Activated gamma-delta T cell treated with Interleukin-2 at 50 U/mL for 16 hours (primary cell): ENCODE results near the gene C1QL1.

ENCODE experiments used
- DNase-seq: peaks from one replicate; pipeline ENCODE4 v3.0.0-alpha.2; 2020

C1QL1 gene

DNA sequence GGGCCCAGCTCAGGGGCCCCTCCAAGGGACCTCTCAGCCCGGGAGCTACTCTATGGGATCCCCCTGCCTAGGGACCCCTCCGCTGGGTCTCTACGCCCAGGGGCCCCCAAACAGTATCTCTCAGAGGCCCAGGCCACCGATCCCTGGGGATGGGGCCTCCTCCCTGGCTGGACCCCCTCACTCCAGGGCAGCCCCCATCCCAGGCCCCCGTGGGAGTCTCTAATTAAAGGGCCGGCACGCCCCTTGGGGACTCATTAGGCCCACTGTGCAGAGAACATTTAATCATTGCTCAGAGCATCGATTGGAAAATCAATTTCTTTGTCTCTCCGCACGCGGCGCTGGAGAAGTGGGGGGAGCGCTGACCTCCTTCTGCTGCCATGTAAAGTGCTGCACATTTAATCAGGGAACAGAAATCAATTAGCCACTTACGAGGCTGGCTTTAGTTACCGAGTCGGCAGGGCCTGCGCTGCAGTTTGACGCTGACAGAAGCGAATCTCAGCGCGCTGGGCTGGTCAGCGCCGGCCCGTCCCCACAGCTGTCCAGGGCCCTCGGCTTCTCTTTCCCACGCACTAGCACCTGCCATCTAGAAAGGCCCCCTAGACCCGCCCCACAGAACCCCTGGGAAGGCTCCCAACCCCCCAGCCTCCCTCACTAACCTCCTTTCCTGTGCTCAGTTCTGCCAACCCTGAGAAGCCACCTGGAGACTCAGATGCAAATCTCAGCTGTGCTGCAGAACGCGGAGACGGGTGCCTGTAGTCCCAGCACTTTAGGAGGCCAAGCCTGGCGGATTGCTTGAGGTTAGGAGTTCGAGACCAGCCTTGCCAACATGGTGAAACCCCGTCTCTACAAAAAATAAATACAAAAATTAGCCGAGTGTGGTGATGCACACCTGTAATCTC lies 20.2 kb upstream of the C1QL1 start:
- no peak for DNase-seq

- DNase-seq = no peak
Measured at GRCh38 chr17:44983563-44983962, 15.5 kb upstream of the C1QL1 start.

- no peak for DNase-seq
Measured at GRCh38 chr17:44982113-44982702, 14.1 kb upstream of the C1QL1 start.

DNA sequence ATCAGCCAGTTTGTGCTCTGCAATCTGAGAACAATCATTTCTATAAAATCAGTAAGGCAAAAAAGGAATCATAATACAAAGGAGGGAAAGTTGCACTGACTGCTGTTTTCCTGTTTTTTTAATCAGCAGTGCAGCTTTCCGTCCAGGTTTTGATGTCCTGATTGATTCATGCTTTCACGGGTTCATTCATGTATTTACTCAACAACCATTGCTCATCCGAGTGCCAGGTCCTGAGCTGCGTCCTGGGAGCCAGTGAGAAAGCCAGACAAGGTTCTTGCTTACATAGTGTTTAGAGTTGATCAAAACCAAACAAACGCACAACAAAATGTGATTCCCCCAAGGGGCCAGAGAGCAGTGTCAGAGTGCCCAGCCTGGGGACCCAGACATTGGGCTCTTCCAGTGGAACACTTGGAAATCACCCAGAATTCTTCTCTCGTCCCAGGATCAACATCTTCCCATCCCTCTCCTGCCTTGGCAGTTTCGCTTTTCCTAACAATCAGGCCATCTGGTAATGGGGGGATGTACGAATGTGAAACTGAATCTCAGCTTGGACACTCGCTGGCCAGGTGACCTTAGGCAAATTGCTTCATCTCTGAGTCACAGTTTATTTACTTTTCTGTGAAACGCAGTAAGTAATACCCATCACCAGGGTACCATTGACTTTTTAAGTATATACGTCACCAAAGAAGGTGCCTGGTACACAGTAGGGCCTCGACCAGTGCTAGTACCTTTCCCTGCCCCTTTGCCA lies 13.3 kb upstream of the C1QL1 start:
- no peak for DNase-seq

DNA sequence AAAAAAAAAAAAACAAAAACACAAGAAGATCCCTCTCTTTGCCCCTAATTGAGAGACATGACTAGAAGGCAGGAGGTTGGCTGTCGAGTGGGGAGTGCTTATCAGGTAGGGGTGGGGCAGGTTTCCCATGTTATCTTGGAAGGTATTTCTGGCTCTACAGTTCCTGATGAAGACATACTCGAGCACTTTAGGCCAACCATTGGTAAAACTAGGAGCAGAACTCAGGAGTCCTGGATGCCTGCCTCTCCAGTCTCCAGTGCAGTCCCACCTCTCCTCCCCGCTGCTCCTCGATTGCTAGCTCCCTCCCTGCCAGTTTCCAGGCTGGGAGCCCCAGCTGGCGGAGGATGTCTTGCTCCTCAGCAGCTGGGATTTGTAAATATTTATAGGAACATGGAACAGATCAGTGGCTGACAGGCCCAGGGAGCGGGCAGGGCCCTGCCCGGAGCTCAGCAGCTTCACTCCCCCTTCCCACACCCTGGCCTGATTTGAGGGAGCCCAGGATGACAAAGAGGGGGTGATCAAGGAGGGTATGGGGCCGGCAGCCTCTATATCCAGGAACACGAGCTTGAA lies 11.4 kb upstream of the C1QL1 start:
- DNase-seq = no peak

GRCh38 chr17:44978807-44979206 lies 10.7 kb upstream of the C1QL1 start:
- DNase-seq = no peak

GRCh38 chr17:44977814-44978550 lies 9.9 kb upstream of the C1QL1 start:
- DNase-seq = no peak

GRCh38 chr17:44977065-44977464 lies 9.0 kb upstream of the C1QL1 start:
- DNase-seq = no peak

GRCh38 chr17:44976206-44976605 lies 8.1 kb upstream of the C1QL1 start:
- DNase-seq = no peak

DNA sequence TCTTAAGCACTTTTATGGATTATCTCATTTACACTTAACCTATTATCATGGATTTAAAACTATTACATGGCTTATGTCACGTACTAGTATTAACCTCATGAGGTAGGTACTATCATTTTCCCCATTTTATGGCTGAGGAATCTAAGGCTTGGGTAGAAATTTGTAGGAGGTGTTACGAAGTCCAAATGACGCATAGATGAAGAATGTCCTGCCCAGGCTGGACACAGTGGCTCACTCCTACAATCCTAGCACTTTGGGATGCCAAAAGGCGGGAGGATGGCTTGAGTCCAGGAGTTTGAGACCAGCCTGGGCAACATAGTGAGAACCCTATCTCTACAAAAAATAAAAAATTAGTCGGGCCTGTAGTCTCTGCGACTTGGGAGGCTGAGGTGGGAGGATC lies 4.8 kb upstream of the C1QL1 start:
- DNase-seq = no peak

- DNase-seq = peak; percentile 17
Measured at GRCh38 chr17:44971776-44972483, 3.8 kb upstream of the C1QL1 start.

DNA sequence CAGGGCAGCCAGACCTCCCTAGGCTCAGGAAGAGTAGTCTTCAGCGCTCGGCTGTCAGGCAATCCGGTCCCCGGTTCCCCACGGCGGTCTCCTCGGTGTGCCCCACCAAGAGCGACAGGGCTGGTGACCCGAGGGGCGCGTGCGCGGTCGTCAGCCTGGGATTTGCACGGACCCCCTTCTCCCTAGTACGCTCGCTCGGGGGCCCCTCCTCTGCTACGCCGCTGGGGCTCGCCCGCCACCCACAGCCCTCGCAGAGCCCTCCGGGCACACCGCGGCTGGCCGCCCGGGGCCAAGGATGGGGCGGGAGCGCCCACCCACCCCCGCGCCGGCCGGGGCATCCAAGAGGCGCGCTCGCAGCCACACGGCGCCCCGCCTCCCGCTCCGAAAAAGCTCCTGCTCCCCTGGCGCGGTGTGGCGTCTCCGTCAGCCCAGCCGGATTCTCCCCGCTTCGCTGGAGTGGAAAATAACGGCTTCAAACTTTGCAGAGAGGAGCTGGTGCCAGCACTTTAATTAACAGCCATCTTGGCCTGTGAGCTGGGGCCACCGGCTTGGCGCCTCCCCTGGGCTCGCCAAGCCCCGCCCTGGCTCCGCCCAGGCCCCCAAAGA lies 2.1 kb upstream of the C1QL1 start:
- no peak for DNase-seq

- DNase-seq = no peak
Measured at GRCh38 chr17:44969144-44969780, 1.2 kb upstream of the C1QL1 start.

GRCh38 chr17:44967907-44968224 lies 237 bp downstream of the C1QL1 start:
- DNase-seq = no peak

- DNase-seq = no peak
Measured at GRCh38 chr17:44967026-44967906, 837 bp downstream of the C1QL1 start.

- DNase-seq = no peak
Measured at GRCh38 chr17:44966348-44967025, 1.6 kb downstream of the C1QL1 start.

- DNase-seq = no peak
Measured at GRCh38 chr17:44965481-44966234, 2.4 kb downstream of the C1QL1 start.

DNA sequence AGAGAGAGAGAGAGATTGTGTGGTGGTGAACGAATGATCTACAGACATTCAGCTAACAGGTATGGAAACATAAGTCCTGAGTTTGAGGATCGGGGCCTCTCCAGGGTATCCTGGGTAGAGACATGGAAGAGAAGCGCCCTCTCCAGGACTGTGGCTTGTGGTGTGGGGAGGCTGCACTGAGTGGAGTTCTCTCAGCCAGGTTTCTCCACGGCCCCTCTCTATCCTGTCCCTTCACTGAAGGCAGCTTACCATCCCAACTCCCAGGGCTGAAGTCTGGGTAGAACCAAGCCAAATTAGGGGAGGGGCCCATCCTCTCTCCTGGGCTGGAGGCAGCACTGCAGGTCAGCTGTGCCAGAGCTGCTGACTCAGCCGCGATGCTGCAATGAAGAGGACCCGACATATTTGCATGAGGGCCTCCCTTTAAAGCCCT lies 6.2 kb downstream of the C1QL1 start:
- DNase-seq = no peak

DNA sequence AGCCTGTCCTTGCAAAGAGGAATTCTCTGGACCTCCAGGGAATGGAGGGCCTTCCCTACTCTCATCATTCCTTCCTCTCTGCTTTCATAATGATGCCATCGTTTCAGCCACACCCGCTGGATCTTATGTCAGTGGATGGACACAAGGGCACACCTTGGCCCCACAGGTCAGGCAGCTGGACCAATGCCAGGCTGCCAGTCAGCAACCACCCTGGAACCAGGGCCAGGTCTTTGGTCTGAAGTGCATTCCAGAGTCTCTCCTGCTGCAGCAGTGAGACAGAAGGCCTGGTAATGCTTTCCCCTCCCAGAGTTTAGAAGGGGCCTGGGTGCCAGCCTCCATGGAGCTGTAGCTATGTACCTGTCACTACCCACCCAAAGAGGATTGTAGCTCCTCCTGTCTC lies 7.4 kb downstream of the C1QL1 start:
- no peak for DNase-seq
